Measurements from ENCODE around the gene TRABD2A.
"Not testable (repeated sequence)": the region's sequence is repeated elsewhere in the genome, so short reads cannot be mapped to it uniquely, and the experiment has no call there.

The TRABD2A gene

DNA sequence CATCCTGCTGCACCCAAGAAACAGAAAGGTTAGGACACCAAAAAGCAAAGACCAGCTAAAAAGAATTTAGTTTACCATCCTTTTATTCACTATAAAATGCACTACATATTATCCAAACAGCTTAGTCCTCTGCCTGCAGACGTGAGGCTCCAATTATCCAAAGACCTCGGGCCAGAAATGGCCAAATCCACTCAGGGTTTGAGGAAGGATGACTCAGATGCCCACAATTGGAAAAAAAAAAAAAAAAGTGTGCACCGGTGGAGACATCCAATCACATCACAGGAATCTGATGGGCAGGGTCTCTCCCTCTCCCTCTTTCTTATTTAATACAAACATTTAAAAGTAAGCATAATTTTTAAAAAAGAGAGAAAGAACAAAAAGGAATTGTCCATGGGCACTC lies 65.7 kb downstream of the TRABD2A start:
- DNase-seq = no peak

GRCh38 chr2:84811839-84812431 lies 68.9 kb downstream of the TRABD2A start:
- no peak for DNase-seq

- no peak for DNase-seq
Measured at GRCh38 chr2:84808279-84808678, 72.6 kb downstream of the TRABD2A start.

DNA sequence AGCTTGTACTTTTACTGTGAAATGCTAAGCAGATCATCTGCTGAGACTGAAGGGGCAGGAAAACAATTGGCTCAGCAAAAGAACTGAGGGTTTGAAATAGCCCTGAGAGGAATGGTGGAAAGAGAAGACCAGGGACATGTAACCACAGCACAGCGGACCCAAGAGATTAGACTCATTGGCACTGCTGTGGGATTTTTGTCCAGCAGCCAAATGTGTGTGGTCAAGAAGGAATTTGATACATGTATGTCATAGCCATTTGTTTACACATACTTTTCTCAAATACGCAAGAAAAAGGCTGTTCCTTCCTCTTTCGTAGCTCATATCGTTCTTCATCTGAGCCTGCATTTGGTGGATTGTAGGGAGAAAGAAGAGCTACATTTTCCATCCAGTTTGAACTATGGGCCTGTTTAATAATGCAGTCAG lies 73.8 kb downstream of the TRABD2A start:
- DNase-seq = no peak

GRCh38 chr2:84805250-84805958 lies 75.5 kb downstream of the TRABD2A start:
- DNase-seq = no peak

DNA sequence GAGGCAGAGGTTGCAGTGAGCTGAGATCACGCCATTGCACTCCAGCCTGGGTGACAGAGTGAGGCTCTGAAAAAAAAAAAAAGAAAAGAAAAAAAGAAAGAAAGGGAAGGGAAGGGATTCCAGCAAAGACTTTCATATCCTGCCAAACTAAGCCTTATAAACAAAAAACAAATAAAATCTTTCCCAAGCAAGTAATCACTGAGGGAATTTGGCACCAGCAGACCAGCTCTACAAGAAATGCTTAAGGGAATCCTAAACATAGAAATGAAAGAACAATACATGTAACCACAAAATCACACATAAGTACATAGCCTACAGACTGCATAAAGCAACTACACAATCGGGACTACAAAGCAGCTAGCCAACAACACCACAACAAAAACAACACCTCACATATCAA lies 79.1 kb downstream of the TRABD2A start:
- no peak for DNase-seq

DNA sequence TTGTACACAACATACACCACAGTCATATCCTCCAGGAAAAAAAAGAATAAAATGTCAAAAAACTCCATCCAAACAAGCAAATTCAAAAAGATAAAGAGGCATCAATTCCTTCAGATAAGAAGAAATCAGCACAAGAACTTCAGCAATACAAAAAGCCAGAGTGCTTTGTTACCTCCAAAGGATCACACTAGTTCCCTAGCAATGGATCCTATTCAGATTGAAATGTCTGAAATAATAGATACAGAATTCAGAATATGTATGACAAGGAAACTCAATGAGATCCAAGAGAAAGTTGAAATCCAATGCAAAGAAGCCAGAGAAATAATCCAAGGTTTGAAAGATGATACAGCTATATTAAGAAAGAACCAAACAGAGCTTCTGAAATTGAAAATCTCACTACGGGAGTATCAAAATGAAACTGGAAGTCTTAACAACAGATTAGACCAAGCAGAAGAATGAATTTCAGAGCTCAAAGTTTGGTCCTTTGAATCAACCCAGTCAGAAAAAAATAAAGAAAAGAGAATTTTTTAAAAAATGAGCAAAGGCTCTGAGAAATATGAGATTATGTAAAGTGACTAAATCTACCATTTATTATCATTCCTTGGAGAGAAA lies 80.6 kb downstream of the TRABD2A start:
- DNase-seq = no peak

DNA sequence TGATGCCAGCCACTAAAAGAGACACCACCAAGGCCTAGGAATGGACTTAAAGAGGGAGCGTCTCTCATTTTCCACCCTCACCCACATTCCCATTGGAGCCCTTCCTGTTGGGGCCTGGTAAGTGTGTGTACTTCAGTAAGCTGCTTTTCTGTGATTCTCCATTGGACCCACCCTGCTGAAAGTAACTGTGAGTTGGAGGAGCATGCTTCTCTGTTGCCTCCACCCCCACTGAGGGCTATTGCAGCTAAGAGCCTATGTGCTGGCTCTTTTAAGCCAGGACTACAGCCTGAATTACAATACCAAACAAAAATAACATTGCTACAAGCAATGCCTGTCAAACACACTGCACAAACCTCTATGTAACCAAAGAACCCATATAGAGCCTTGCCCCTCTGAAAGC lies 81.1 kb downstream of the TRABD2A start:
- no peak for DNase-seq

- no peak for DNase-seq
Measured at GRCh38 chr2:84797271-84797670, 83.6 kb downstream of the TRABD2A start.

- DNase-seq = no peak
Measured at GRCh38 chr2:84796798-84797197, 84.1 kb downstream of the TRABD2A start.

- no peak for DNase-seq
Measured at GRCh38 chr2:84793641-84794040, 87.2 kb downstream of the TRABD2A start.

DNA sequence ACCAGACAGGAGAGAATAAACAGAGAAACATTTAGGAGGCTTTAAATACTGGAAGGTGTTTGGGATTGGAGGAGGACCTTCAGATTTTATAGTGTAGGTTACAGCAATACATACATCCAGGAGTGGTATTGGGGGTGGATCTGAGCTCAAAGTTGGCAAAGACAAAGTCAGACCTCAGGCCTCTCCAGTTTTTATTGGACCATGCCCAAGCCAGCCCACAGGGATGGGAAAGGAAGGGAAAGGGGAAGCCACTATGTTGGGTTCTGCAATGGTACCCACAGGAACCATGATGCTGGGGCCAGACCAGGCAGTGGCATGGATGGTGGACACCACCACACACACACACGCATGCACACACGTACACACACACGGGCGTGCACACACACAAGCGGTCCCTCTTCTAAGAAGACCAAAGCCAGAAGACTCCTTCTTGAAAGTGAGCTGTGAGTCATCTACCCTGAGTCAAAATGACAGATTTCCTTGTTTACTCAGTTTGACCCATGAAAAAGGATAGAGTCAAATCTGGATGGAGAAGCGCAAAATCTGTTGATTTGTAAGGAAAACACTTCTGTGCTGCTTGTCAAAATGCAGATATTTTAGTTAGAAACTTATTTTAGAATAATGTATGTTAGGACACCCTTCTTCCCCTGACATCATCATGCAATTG lies 87.9 kb downstream of the TRABD2A start:
- DNase-seq = no peak

GRCh38 chr2:84788498-84788897 lies 92.4 kb downstream of the TRABD2A start:
- no peak for DNase-seq

GRCh38 chr2:84788027-84788426 lies 92.9 kb downstream of the TRABD2A start:
- no peak for DNase-seq

DNA sequence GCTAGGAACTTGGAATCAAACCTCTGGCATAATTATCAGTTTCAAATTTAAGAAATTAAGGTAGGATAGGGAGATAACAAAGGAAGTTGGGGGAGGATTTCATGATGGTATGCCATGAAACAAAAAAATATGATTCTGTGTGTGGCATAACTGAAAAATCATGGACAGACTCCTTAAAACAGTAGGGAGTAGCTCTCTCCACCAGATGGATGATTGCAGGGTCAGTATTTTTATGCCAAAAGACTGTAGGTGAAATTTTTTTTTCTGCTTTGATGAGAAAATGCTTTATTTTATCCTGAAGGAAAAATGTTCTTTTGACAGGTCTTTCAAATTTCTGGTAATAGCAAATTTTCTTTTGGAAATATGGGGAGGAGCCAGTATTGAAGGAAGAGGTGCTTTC lies 94.3 kb downstream of the TRABD2A start:
- DNase-seq = no peak

GRCh38 chr2:84785950-84786349 lies 94.9 kb downstream of the TRABD2A start:
- no peak for DNase-seq

GRCh38 chr2:84782717-84783442 lies 98.0 kb downstream of the TRABD2A start:
- no peak for DNase-seq

DNA sequence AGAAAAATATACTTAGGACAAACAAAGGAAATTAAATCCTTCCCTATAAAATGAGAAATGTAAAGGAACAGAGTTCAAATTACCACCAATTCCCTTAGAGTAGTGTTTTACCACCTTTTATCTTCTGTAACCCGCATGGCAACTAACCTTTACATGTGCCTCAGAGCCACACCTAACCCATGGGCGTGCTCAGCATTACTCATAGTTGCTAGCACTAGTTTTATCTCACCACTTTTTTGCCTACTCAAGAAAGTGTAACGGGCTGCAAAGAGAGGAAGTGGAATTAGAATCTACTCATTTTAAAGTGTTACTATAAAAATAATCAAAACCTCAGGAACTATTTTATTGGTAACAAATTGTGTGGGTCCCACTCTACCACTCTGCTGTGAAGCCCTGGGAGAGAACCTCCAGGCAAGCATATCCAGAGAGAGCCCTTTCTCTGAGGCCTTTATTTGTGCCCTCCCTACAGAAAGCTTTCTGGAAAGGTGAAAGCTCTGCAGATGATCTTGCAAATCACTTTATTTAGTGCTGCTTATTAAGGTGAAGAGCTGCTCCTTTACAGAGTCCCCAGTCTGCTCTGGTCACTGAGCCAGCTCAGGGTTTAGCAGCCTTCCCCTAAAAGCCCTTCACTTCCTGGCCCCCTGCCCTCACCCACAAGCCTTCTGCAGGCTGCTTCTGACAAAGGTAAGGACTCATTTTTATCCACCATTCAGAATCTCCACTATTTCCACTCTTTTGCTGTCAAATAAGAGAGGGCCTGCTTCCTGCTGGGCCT lies 98.8 kb downstream of the TRABD2A start:
- DNase-seq = no peak

DNA sequence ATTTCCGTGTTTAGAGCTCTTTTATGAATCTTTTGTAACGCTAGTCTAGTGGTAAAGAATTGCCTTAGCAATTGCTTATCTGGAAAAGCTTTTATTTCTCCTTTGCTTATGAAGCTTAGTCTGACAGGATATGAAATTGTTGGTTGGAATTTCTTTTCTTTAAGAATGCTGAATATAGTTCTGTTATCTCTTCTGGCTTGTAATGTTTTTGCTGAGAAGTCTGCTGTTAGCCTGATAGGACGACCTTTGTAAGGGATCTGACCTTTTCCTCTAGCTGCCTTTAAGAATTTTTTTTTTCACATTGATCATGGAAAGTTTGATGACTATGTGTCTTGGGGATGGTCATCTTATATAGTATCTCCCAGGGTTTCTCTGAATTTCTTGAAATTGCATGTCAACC lies 101.1 kb downstream of the TRABD2A start:
- DNase-seq = no peak

- DNase-seq = no peak
Measured at GRCh38 chr2:84778911-84779690, 101.8 kb downstream of the TRABD2A start.

- DNase-seq = peak; percentile 1 to 69
Measured at GRCh38 chr2:84776011-84776410, 104.9 kb downstream of the TRABD2A start.

GRCh38 chr2:84773562-84773961 lies 107.3 kb downstream of the TRABD2A start:
- DNase-seq = not testable (repeated sequence)
